GM21737 (cell line): ENCODE results near the gene TNFRSF12A.

ENCODE experiments used
- ATAC-seq: cut with Tn5 transposase; IDR thresholded peaks from one replicate; pipeline ENCODE4 v1.9.1; 2021; ENCODE audit warnings: mild to moderate bottlenecking, moderate library complexity; ENCODE audit not compliant: unreplicated experiment

The TNFRSF12A gene

GRCh38 chr16:2985893-2986355 is 34.2 kb upstream of the TNFRSF12A start:
- ATAC-seq = no peak

- no peak for ATAC-seq
Measured at GRCh38 chr16:2986623-2987188, 33.5 kb upstream of the TNFRSF12A start.

GRCh38 chr16:2987286-2987685 is 32.9 kb upstream of the TNFRSF12A start:
- no peak for ATAC-seq

DNA sequence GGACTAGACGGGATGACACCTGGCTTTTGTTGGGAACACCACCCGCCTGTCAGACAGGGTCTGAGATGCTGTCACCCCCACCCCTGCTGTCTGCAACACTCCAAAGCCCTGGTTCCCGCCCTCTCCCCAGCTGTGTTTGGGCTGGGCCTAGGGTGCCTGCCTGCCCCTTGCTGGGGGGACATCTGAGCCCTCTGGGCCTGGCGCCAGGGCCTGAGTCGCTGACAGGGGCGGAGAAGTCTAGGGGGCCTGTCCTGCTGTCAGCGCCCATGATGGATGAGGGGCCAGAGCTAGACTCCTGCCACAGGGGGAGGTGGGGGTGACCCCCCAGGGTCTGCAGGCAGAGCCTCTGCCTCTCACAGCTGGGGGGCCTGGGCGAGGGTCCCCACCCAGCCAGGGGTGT is 32.3 kb upstream of the TNFRSF12A start:
- no peak for ATAC-seq

- ATAC-seq = no peak
Measured at GRCh38 chr16:2988590-2989099, 31.5 kb upstream of the TNFRSF12A start.

- no peak for ATAC-seq
Measured at GRCh38 chr16:2990891-2991290, 29.3 kb upstream of the TNFRSF12A start.

- no peak for ATAC-seq
Measured at GRCh38 chr16:2991566-2992261, 28.5 kb upstream of the TNFRSF12A start.

GRCh38 chr16:2992383-2993081 is 27.6 kb upstream of the TNFRSF12A start:
- no peak for ATAC-seq

DNA sequence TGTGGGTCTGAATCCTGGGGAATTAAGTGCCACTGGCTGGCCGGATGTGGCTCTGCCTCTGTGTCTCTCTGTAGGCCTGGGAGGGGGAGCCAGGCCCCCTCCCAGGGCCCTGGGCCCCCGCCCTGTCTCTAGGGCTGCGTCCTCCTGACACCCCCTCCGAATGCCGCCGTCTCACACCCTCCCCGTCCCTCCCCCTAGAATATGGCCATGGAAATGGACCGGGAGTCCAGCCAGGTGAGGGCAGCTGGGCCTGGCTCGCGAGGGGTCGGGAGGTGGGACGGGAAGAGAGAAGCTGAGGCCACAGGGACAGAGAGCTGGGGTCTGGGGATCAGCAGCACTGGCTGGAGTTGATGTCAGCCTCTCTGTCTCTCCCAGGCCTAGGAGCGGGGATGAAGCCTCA is 23.9 kb upstream of the TNFRSF12A start:
- no peak for ATAC-seq

GRCh38 chr16:2999929-3000328 is 20.2 kb upstream of the TNFRSF12A start:
- ATAC-seq = no peak

DNA sequence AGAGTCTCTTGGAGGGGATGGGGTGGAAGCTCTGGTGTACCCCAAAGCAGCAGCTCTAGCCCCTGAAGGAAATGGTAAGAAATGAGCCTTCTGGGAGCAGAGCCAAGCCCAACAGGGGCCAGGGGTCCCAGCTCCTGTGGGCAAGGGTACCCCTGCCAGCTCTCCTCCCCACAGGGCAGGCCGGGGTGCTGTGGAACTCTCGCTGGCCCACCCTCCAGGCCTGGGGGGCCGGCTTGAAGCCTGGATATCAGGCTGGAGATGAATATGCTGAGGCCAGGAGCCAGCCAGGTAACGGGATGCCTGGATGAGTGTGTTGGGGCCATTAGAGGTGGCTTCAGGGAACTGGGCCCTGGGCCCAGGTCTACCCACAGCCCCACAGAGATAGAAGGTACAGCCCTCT is 19.6 kb upstream of the TNFRSF12A start:
- no peak for ATAC-seq

DNA sequence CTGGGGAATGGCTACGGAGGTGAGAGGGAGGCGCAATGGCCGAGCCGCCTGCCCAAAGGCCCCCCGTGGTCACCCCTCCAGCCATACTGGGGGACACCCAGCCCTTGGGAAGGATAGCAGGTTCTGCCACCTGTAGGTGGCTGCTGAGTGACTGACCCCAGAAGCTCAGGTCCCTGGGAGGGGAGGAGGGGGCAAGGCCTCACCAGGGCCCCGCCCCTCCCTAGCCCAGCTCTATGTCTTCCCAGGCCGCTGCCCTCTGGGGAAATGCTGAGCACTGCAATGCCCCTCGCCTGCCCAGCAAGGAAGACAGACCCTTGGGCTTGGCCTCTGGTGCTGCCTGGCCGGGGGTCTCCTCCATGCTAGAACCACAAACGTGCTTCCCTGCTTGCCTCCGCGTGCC is 18.9 kb upstream of the TNFRSF12A start:
- no peak for ATAC-seq

GRCh38 chr16:3003582-3004270 is 16.4 kb upstream of the TNFRSF12A start:
- peak; percentile 93 for ATAC-seq

- ATAC-seq = peak; percentile 4
Measured at GRCh38 chr16:3004319-3004718, 15.8 kb upstream of the TNFRSF12A start.

DNA sequence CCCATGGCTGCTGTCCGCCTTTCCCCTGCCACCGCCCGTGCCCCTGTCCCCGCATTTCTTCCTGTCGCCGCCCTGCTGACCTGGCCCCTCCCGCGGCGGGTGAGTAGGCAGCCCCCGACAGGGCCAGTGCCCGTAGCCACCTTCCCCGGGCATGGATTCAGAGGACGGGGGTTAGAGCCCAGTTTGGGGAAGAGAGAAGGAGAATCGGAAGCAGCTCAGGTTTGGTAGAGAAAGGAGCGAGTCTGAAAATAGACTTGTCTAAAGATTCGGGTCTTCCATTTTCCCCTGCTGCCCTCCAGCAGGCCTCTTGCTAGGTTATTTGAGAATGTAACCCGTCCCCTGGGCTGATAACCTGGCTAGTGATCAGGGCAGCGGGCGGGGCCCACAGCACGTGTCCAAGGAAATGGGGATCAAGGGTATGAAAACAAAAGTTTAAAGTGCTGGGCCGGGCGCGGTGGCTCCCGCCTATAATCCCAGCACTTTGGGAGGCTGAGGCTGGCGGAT is 15.3 kb upstream of the TNFRSF12A start:
- ATAC-seq = no peak

GRCh38 chr16:3007059-3007956 is 12.9 kb upstream of the TNFRSF12A start:
- ATAC-seq = no peak

DNA sequence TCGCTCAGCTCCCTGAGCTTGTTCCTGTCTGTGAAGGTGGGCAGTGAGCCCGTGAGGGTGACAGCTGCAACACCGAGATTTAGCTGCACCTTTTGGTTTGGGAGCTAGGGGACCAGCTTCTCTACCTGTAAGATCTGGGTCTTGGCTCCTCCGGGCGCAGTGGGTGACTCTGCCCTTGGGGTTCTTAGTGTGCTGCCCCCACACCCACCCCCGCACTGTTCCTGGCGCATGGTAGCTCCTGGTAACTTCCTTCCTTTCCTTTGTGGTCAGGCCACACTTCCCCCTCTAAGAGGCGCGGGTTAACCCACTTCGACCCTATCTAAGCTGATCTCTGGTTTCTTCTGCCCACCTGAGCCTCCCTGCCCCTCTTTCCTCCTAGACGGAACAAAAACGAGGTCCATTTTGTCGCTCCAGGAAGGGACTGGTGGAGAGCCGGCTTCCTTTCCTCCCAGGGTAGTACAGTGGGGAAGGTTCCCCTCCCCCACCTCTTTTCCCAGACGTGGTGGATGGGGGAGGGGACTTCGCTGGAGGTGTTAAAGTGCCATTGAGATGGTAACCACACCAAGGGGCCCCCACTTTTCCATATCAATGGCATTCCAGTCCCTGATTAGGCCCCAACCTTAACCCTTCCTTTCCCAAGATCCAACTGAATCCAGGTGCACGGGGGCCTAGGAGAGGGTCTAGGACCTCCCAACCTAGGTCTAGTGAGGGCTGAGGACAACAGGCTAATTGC is 12.0 kb upstream of the TNFRSF12A start:
- no peak for ATAC-seq

GRCh38 chr16:3008690-3009037 is 11.5 kb upstream of the TNFRSF12A start:
- no peak for ATAC-seq

- ATAC-seq = no peak
Measured at GRCh38 chr16:3009568-3010390, 10.4 kb upstream of the TNFRSF12A start.
